Trophoblast cell (in vitro differentiated cells and primary cell): Measurements from ENCODE around the gene PRTN3.
"Not testable (repeated sequence)": the region's sequence is repeated elsewhere in the genome, so short reads cannot be mapped to it uniquely, and the experiment has no call there.

Source experiments
- DNase-seq, 2 donors: peaks; one replicate each; pipeline ENCODE4 v3.0.0-alpha.2; 2016
- H2AFZ ChIP-seq: 2 replicates; pipeline ENCODE4 v1.6.1; 2013; ENCODE audit warnings: low read length, moderate library complexity, mild to moderate bottlenecking; ENCODE audit not compliant: insufficient read depth, poor library complexity
- H2AK5ac ChIP-seq: 2 replicates; pipeline ENCODE4 v1.6.1; 2013; ENCODE audit warnings: mild to moderate bottlenecking, low read length
- H2BK120ac ChIP-seq: 2 replicates; pipeline ENCODE4 v1.6.1; 2013; ENCODE audit warnings: low read length, mild to moderate bottlenecking, moderate library complexity; ENCODE audit not compliant: insufficient read depth, poor library complexity
- H2BK12ac ChIP-seq: 2 replicates; pipeline ENCODE4 v1.6.1; 2013; ENCODE audit warnings: mild to moderate bottlenecking, low read length, moderate library complexity
- H2BK5ac ChIP-seq: 2 replicates; pipeline ENCODE4 v1.6.1; 2013; ENCODE audit warnings: low read length, low read depth, moderate library complexity, mild to moderate bottlenecking; ENCODE audit not compliant: poor library complexity
- H3K14ac ChIP-seq: 2 replicates; pipeline ENCODE4 v1.6.1; 2013; ENCODE audit warnings: mild to moderate bottlenecking, low read length
- H3K18ac ChIP-seq: 2 replicates; pipeline ENCODE4 v1.6.1; 2013; ENCODE audit warnings: mild to moderate bottlenecking, low read length
- H3K23ac ChIP-seq: 2 replicates; pipeline ENCODE4 v1.6.1; 2013; ENCODE audit warnings: low read length
- H3K27ac ChIP-seq: 2 replicates; pipeline ENCODE4 v1.5.1; 2013; ENCODE audit warnings: low read depth, mild to moderate bottlenecking, inconsistent platforms, low read length, moderate library complexity
- H3K27me3 ChIP-seq: 2 replicates; pipeline ENCODE4 v1.6.1; 2013; ENCODE audit warnings: inconsistent platforms, mild to moderate bottlenecking, low read length, moderate library complexity; ENCODE audit not compliant: insufficient read depth
- H3K36me3 ChIP-seq, 2 experiments: 1 replicate in 1 of 2; 2 replicates in 1 of 2; pipeline ENCODE4 v1.6.1; 2013; ENCODE audit warnings: low read length in 2 of 2, mild to moderate bottlenecking in 2 of 2, moderate library complexity in 1 of 2; ENCODE audit not compliant: insufficient read depth in 2 of 2, control insufficient read depth in 1 of 2
- H3K4ac ChIP-seq: 2 replicates; pipeline ENCODE4 v1.6.1; 2013; ENCODE audit warnings: low read depth, mild to moderate bottlenecking, low read length, moderate library complexity
- H3K4me1 ChIP-seq, 2 experiments: 1 replicate in 1 of 2; 2 replicates in 1 of 2; pipeline ENCODE4 v1.6.1; 2013; ENCODE audit warnings: low read length in 2 of 2, mild to moderate bottlenecking in 2 of 2, moderate library complexity in 1 of 2; ENCODE audit not compliant: insufficient read depth in 2 of 2, control insufficient read depth in 1 of 2
- H3K4me2 ChIP-seq: 2 replicates; pipeline ENCODE4 v1.6.1; 2013; ENCODE audit warnings: inconsistent platforms, mild to moderate bottlenecking, low read length, moderate library complexity
- H3K4me3 ChIP-seq: 2 replicates; pipeline ENCODE4 v1.5.1; 2013; ENCODE audit warnings: mild to moderate bottlenecking, low read depth, low read length, inconsistent platforms
- H3K79me1 ChIP-seq: one replicate; pipeline ENCODE4 v1.6.1; 2013; ENCODE audit warnings: low read length
- H3K79me2 ChIP-seq: 2 replicates; pipeline ENCODE4 v1.6.1; 2013; ENCODE audit warnings: low read length, mild to moderate bottlenecking; ENCODE audit not compliant: control insufficient read depth, insufficient read depth, poor library complexity
- H3K9ac ChIP-seq: 2 replicates; pipeline ENCODE4 v1.6.1; 2013; ENCODE audit warnings: mild to moderate bottlenecking, low read length
- H3K9me3 ChIP-seq: 2 replicates; pipeline ENCODE4 v1.6.1; 2013; ENCODE audit warnings: low read depth, mild to moderate bottlenecking, control low read depth, inconsistent platforms, low read length; ENCODE audit not compliant: insufficient read depth
- H4K12ac ChIP-seq: 2 replicates; pipeline ENCODE4 v1.6.1; 2013; ENCODE audit warnings: low read depth, mild to moderate bottlenecking, low read length, moderate library complexity
- H4K8ac ChIP-seq: 2 replicates; pipeline ENCODE4 v1.6.1; 2013; ENCODE audit warnings: low read depth, mild to moderate bottlenecking, low read length, moderate library complexity
- H4K91ac ChIP-seq: one replicate; pipeline ENCODE4 v1.6.1; 2013; ENCODE audit warnings: low read depth, mild to moderate bottlenecking, low read length, moderate library complexity
- WGBS: extraction: QIAGEN DNeasy Blood & Tissue Kit; methylation state at CpG from one replicate; pipeline ENCODE4 v1.1.7; 2013; ENCODE audit warnings: missing lambda C conversion rate; ENCODE audit not compliant: insufficient read length, insufficient coverage; ENCODE audit errors: extremely low coverage; 5-methylcytosine and 5-hydroxymethylcytosine counted together

Gene PRTN3

DNA sequence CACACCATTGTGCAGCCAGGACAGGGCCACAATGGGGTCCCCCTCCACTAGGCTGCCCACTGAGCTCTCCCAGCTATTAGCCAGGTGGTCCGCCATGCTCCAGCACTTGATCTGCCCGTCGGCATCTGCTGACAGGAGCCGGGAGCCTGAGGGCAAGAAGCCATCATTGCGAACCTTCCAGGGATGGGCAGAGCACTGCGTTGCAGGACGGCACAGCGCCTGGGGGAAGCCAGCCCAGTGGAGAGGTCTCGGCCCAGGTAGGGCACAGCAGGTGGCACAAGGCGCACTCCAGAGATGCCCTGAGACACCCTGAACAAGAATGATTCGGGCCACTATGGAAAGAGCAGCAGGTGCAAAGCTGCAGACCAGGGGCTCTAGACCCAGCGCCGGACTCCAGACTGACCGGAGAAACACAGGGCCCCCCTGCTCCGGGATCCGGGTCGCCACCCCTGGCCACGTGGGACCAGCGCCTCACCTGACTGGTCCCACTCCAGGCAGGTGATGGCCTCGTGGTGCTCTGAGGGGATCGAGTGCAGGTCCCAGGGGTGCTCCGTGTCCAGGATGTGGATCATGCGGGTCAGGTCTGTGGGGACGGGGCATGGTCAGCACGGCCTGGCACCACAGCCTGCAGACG lies 49.0 kb downstream of the PRTN3 start:
- Histone ChIP-seq H3K4ac (no peak overlapping the region), H2BK120ac (no peak overlapping the region), H4K12ac (no peak overlapping the region), H4K8ac (no peak overlapping the region), H3K23ac (no peak overlapping the region), H3K4me3 (peak overlapping the region; percentile 53), H3K4me1 (peaks cover 5 to 13% of the 10 kb centered on the region in 2 experiments), H3K36me3 (peaks cover 39 to 40% of the 10 kb centered on the region in 2 experiments), H3K14ac (no peak overlapping the region), H3K79me2 (peaks cover 4% of the 10 kb centered on the region), H3K4me2 (no peak overlapping the region), H2AFZ (no peak overlapping the region), H2BK5ac (no peak overlapping the region), H3K27me3 (no peaks in the 10 kb centered on the region), H3K27ac (no peak overlapping the region), H3K9me3 (peaks cover 5% of the 10 kb centered on the region), H4K91ac (no peak overlapping the region), H2BK12ac (no peak overlapping the region), H3K18ac (no peak overlapping the region), H3K9ac (no peak overlapping the region), H2AK5ac (no peak overlapping the region), H3K79me1 (peaks cover 11% of the 10 kb centered on the region)
- DNase-seq = peak in 1 of 2 donors; percentile 52
- WGBS = no CpG with 5 or more reads among the region's 26 CpGs

- Histone ChIP-seq H2BK5ac (no peak overlapping the region), H3K79me2 (peaks cover 4% of the 10 kb centered on the region), H3K9me3 (peaks cover 3% of the 10 kb centered on the region), H3K4me3 (no peak overlapping the region), H3K36me3 (peaks cover 29 to 30% of the 10 kb centered on the region in 2 experiments), H3K4ac (no peak overlapping the region), H4K91ac (no peak overlapping the region), H2AK5ac (no peak overlapping the region), H3K79me1 (peaks cover 10% of the 10 kb centered on the region), H2AFZ (no peak overlapping the region), H3K23ac (no peak overlapping the region), H4K8ac (no peak overlapping the region), H3K9ac (no peak overlapping the region), H3K18ac (no peak overlapping the region), H2BK12ac (no peak overlapping the region), H3K14ac (no peak overlapping the region), H3K4me2 (no peak overlapping the region), H3K4me1 (peaks cover 5 to 8% of the 10 kb centered on the region in 2 experiments), H2BK120ac (no peak overlapping the region), H4K12ac (no peak overlapping the region), H3K27ac (no peak overlapping the region), H3K27me3 (no peaks in the 10 kb centered on the region)
- DNase-seq = no peak
- no CpG with 5 or more reads among the region's 18 CpGs for WGBS
These were observed 50.0 kb downstream of the PRTN3 start for GRCh38 chr19:890831-891230.

DNA sequence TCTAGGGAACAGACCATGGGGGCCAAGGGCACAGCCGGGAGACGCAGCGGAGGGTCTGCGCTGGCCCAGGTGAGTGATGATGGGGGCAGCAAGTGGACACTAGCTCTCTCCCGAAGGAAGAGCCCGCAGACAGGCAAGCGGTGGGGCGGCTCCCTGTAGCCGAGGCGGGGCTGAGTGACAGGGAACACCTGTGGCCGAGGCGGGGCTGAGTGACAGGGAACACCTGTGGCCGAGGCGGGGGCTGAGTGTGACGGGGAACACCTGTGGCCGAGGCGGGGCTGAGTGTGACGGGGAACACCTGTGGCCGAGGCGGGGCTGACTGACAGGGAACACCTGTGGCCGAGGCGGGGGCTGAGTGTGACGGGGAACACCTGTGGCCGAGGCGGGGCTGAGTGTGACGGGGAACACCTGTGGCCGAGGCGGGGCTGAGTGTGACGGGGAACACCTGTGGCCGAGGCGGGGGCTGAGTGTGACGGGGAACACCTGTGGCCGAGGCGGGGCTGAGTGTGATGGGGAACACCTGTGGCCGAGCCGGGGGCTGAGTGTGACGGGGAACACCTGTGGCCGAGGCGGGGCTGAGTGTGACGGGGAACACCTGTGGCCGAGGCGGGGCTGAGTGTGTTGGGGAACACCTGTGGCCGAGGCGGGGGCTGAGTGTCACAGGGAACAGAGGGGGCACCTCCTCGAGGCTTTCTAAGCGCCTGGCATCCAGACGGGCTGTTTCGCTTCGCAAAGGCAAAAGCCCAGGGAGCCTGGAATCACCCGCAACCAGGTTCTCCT lies 50.8 kb downstream of the PRTN3 start:
- H2AK5ac ChIP-seq, H2BK5ac ChIP-seq, H2BK120ac ChIP-seq, H3K9ac ChIP-seq, H3K4me1 ChIP-seq, H3K27me3 ChIP-seq, H3K23ac ChIP-seq, H4K8ac ChIP-seq, H3K14ac ChIP-seq, H3K4me3 ChIP-seq, H3K27ac ChIP-seq, H4K91ac ChIP-seq, H3K9me3 ChIP-seq, H2BK12ac ChIP-seq, H4K12ac ChIP-seq, H3K18ac ChIP-seq, H3K79me1 ChIP-seq, H2AFZ ChIP-seq, H3K79me2 ChIP-seq: not testable (repeated sequence)
- no CpG with 5 or more reads among the region's 50 CpGs for WGBS
- Histone ChIP-seq H3K4me2 (peak overlapping the region; percentile 70), H3K36me3 (peaks cover 22 to 28% of the 10 kb centered on the region in 2 experiments), H3K4ac (peak overlapping the region; percentile 57)
- DNase-seq = peak; percentile 38 to 47

DNA sequence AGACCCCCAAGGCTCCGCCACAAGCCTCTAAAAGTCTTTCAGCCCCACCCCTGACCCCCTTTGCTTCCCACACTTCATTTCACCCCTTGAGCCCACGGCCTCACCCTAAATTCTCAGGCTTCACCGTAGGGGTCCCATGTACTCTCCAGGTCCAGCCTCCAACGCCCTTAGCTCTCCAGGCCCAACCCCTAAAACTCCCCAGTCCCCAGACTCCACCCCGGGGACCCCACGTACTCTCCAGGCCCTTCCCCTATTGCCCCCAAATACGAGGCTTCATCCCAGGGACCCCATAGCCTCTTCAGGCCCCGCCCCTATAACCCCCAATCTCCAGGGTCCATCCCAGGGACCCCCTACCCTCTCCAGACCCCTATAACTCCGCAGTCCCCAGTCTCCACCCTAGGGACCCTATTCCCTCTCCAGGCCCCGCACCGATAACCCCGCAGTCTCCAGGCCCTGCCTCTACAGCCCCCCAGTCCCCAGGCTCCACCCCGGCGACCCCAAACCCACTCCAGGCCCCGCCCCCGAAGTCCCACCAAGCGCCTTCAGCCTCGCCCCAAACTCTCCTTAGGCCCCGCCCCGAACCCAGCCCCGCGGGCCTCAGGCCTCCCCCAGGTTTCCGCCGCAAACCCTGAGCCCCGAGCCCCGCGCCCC lies 51.6 kb downstream of the PRTN3 start:
- peak overlapping the region; percentile 71 for H3K9ac ChIP-seq
- H3K27me3 ChIP-seq = no peaks in the 10 kb centered on the region
- H2BK120ac ChIP-seq = peak overlapping the region; percentile 84
- H3K9me3 ChIP-seq = no peaks in the 10 kb centered on the region
- peak overlapping the region; percentile 86 for H3K4me3 ChIP-seq
- peak overlapping the region; percentile 57 for H3K4ac ChIP-seq
- H2BK12ac ChIP-seq = no peak overlapping the region
- H2AFZ ChIP-seq = no peak overlapping the region
- no peak for DNase-seq
- H3K18ac ChIP-seq = peak overlapping the region; percentile 41
- H3K36me3 ChIP-seq = peaks cover 29 to 35% of the 10 kb centered on the region in 2 experiments
- peak overlapping the region; percentile 41 for H2BK5ac ChIP-seq
- H3K27ac ChIP-seq = peak overlapping the region; percentile 18
- peak overlapping the region; percentile 58 for H4K91ac ChIP-seq
- no peak overlapping the region for H3K23ac ChIP-seq
- peak overlapping the region; percentile 70 for H3K4me2 ChIP-seq
- H3K4me1 ChIP-seq = peaks cover 5 to 7% of the 10 kb centered on the region in 2 experiments
- H4K8ac ChIP-seq = peak overlapping the region; percentile 76
- H2AK5ac ChIP-seq = peak overlapping the region; percentile 6
- peak overlapping the region; percentile 63 for H3K14ac ChIP-seq
- H3K79me1 ChIP-seq = peaks cover 10% of the 10 kb centered on the region
- H3K79me2 ChIP-seq = peaks cover 4% of the 10 kb centered on the region
- WGBS = no CpG with 5 or more reads among the region's 27 CpGs
- peak overlapping the region; percentile 88 for H4K12ac ChIP-seq
